GM12878 (cell line): ENCODE results near the gene MYADM. TPM values are rescaled to one million over a fixed set of nuclear protein-coding genes. Genes with fewer than 3 reads are reported as not detected.

Source experiments
- ATAC-seq: fragments of 200-7000 bp; cut with Tn5 transposase; 3 replicates; pipeline ENCODE4 v1.9.1; 2020; ENCODE audit warnings: mild to moderate bottlenecking, moderate library complexity
- BruUV-seq: library from RNA; stranded (reverse); fragments of 400-500 nt; replicated peaks from 2 replicates; lab custom pipeline; 2021; lab: Mats Ljungman, UMichigan
- CTCF ChIA-PET: fragments of 300-600 bp; sonication (Branson Sonifier 250); formaldehyde crosslinking; extraction: SDS; loops from one replicate; lab custom pipeline; 2021; ENCODE audit warnings: inconsistent platforms; lab: Yijun Ruan, JAX
- POLR2A ChIA-PET: fragments of 350-600 bp; formaldehyde crosslinking; extraction: SDS; loops from one replicate; lab custom pipeline; 2021; ENCODE audit warnings: inconsistent platforms; lab: Charles Lee
- RAD21 ChIA-PET: fragments of 300-600 bp; sonication (Branson Sonifier 250); formaldehyde crosslinking; loops from one replicate; lab custom pipeline; 2023; ENCODE audit warnings: antibody characterized with exemption; ENCODE audit not compliant: unreplicated experiment; lab: Charles Lee
- SMC1A ChIA-PET: fragments of 300-600 bp; sonication (Branson Sonifier 250); formaldehyde crosslinking; loops from one replicate; lab custom pipeline; 2023; ENCODE audit not compliant: unreplicated experiment, uncharacterized antibody; lab: Charles Lee
- DNase-seq: peaks from one replicate; pipeline ENCODE4 v3.0.0-alpha.2; 2011; ENCODE audit warnings: low read depth, low spot score
- FAIRE-seq: peaks from 3 replicates; lab custom pipeline; 2011; peaks lifted over from hg19 to GRCh38; lab: Jason Lieb, UNC
- H2AFZ ChIP-seq: 2 replicates; pipeline ENCODE4 v1.6.0; 2011; ENCODE audit warnings: low read depth, low read length, control low read depth; ENCODE audit not compliant: control insufficient read depth
- H3K27ac ChIP-seq: 2 replicates; pipeline ENCODE4 v1.5.1; 2011; ENCODE audit warnings: control low read depth; ENCODE audit not compliant: control insufficient read depth, insufficient read depth
- H3K27me3 ChIP-seq, 2 experiments: replicated peaks in 1 of 2; 2 replicates each; pipeline versions ENCODE4 v1.6.0 to v1.6.1; 2011; ENCODE audit warnings: low read length in 1 of 2; ENCODE audit not compliant: control insufficient read depth in 2 of 2, insufficient read depth in 2 of 2
- H3K36me3 ChIP-seq, 2 experiments: 2 replicates each; pipeline ENCODE4 v1.5.1; 2011; ENCODE audit warnings: low read length in 1 of 2; ENCODE audit not compliant: control insufficient read depth in 2 of 2, insufficient read depth in 2 of 2
- H3K4me1 ChIP-seq: 2 replicates; pipeline ENCODE4 v1.6.1; 2011; ENCODE audit warnings: mild to moderate bottlenecking, low read length, moderate library complexity, mixed read lengths; ENCODE audit not compliant: control insufficient read depth, insufficient read depth
- H3K4me2 ChIP-seq: 2 replicates; pipeline ENCODE4 v1.6.0; 2011; ENCODE audit warnings: control low read depth; ENCODE audit not compliant: control insufficient read depth, insufficient read depth
- H3K4me3 ChIP-seq: fragments of 200-600 bp; sonication (generic); 2 replicates; pipeline ENCODE4 v1.5.1; 2016
- H3K79me2 ChIP-seq: 2 replicates; pipeline ENCODE4 v1.6.0; 2011; ENCODE audit warnings: low read length; ENCODE audit not compliant: control insufficient read depth, insufficient read depth
- H3K9ac ChIP-seq: 2 replicates; pipeline ENCODE4 v1.8.0; 2011; ENCODE audit warnings: low read length, control low read depth, mixed read lengths; ENCODE audit not compliant: control insufficient read depth, insufficient read depth
- H3K9me3 ChIP-seq: replicated peaks from 3 replicates; pipeline ENCODE4 v1.5.1; 2011; ENCODE audit warnings: mild to moderate bottlenecking, low read length; ENCODE audit not compliant: control insufficient read depth, insufficient read depth
- H4K20me1 ChIP-seq: 2 replicates; pipeline ENCODE4 v1.6.0; 2011; ENCODE audit not compliant: control insufficient read depth, insufficient read depth
- BHLHE40 ChIP-seq, 2 experiments: fragments of 450-650 bp in 1 of 2; IDR thresholded peaks; 2 replicates each; pipeline ENCODE4 v1.6.1; 2011 to 2017; ENCODE audit warnings: low read depth in 2 of 2, borderline replicate concordance in 1 of 2, improper control_type of control experiment in 1 of 2, low read length in 1 of 2, mild to moderate bottlenecking in 1 of 2
- BMI1 ChIP-seq: fragments of 450-650 bp; IDR thresholded peaks from 2 replicates; pipeline ENCODE4 v1.6.1; 2016; ENCODE audit warnings: mild to moderate bottlenecking, moderate library complexity, borderline replicate concordance
- CBX5 ChIP-seq: sonication (generic); IDR thresholded peaks from 2 replicates; pipeline ENCODE4 v1.6.1; 2016; ENCODE audit warnings: low read depth, moderate library complexity, mild to moderate bottlenecking, inconsistent platforms
- CEBPB ChIP-seq, 2 experiments: fragments of 150-350 bp in 1 of 2; IDR thresholded peaks; 2 replicates each; pipeline ENCODE4 v1.6.1; 2012 to 2014; ENCODE audit warnings: low read depth in 2 of 2, low read length in 2 of 2, borderline replicate concordance in 1 of 2, inconsistent platforms in 1 of 2
- EED ChIP-seq: sonication (generic); IDR thresholded peaks from 2 replicates; pipeline ENCODE4 v1.6.1; 2016; ENCODE audit warnings: antibody characterized with exemption, low read depth
- EP300 ChIP-seq, 2 experiments: fragments of 150-350 bp in 1 of 2; IDR thresholded peaks; 2 replicates each; pipeline ENCODE4 v1.6.1; 2011 to 2012; ENCODE audit warnings: low read depth in 2 of 2, low read length in 2 of 2, borderline replicate concordance in 1 of 2, improper control_type of control experiment in 1 of 2, inconsistent platforms in 1 of 2; ENCODE audit not compliant: control insufficient read depth in 1 of 2
- EZH2 ChIP-seq: IDR thresholded peaks from 2 replicates; pipeline ENCODE4 v1.6.1; 2012; ENCODE audit warnings: low read depth, mild to moderate bottlenecking, control low read depth, inconsistent platforms, low read length, borderline replicate concordance; ENCODE audit not compliant: control insufficient read depth
- HDGF ChIP-seq: fragments of 450-650 bp; IDR thresholded peaks from 2 replicates; pipeline ENCODE4 v1.6.1; 2016; ENCODE audit warnings: antibody characterized with exemption
- HSF1 ChIP-seq: fragments of 150-350 bp; IDR thresholded peaks from 2 replicates; pipeline ENCODE4 v1.6.1; 2014; ENCODE audit warnings: mild to moderate bottlenecking, low read depth, low read length
- MTA2 ChIP-seq: fragments of 450-650 bp; IDR thresholded peaks from 2 replicates; pipeline ENCODE4 v1.6.1; 2016; ENCODE audit warnings: low read depth, mild to moderate bottlenecking, moderate library complexity
- NR2F1 ChIP-seq: fragments of 450-650 bp; conservative IDR thresholded peaks from 2 replicates; pipeline ENCODE4 v1.6.1; 2017; ENCODE audit warnings: mild to moderate bottlenecking
- PAX8 ChIP-seq: fragments of 450-650 bp; IDR thresholded peaks from 2 replicates; pipeline ENCODE4 v1.6.1; 2017; ENCODE audit warnings: mild to moderate bottlenecking, moderate library complexity
- SIN3A ChIP-seq: IDR thresholded peaks from 2 replicates; pipeline ENCODE4 v1.6.1; 2012; ENCODE audit warnings: low read depth, low read length, improper control_type of control experiment
- SMC3 ChIP-seq: IDR thresholded peaks from 2 replicates; pipeline ENCODE4 v1.6.1; 2011; ENCODE audit warnings: low read length, improper control_type of control experiment, borderline replicate concordance
- ZNF592 ChIP-seq: fragments of 450-650 bp; IDR thresholded peaks from 2 replicates; pipeline ENCODE4 v1.6.1; 2017; ENCODE audit warnings: mild to moderate bottlenecking, moderate library complexity
- ZNF687 ChIP-seq: fragments of 450-650 bp; IDR thresholded peaks from 2 replicates; pipeline ENCODE4 v1.6.1; 2017; ENCODE audit warnings: mild to moderate bottlenecking, moderate library complexity
- WGBS: methylation state at CpG from one replicate; pipeline ENCODE4 v1.1.6; 2016; ENCODE audit warnings: low lambda C conversion rate; ENCODE audit not compliant: insufficient replicate concordance, insufficient coverage; ENCODE audit errors: missing lambda C conversion rate; 5-methylcytosine and 5-hydroxymethylcytosine counted together
- in situ Hi-C: fragments of 300-500 bp; cut with MboI; formaldehyde crosslinking; loops from 9 replicates; pipeline ENCODE4 v1.14.3; 2018; ENCODE audit warnings: mixed read lengths
- intact Hi-C: fragments of 100-400 bp; cut with micrococcal nuclease; formaldehyde crosslinking; loops from one replicate; pipeline ENCODE4 v1.14.2; 2022; ENCODE audit not compliant: unreplicated experiment
- polyA plus RNA-seq, 11 experiments: library from polyadenylated mRNA; depleted of rRNA in 4 of 11; unstranded in 6 of 11; stranded (reverse) in 5 of 11; fragments of >200 nt; fragmentation: Nextera tagmentation in 4 of 11; fragmentation: Illumina TruSeq in 1 of 11; extraction: Ambion mirVana in 4 of 11; extraction: Trizol in 1 of 11; gene quantifications; 1 replicate in 1 of 11; 2 replicates in 10 of 11; pipeline versions ENCODE4 v1.2.1 to v1.2.3, GENCODE V29; 2011 to 2016; ENCODE audit warnings: inconsistent platforms in 2 of 11, missing spikeins in 2 of 11, low read depth in 1 of 11
- total RNA-seq, 4 experiments: library from RNA; depleted of rRNA in 3 of 4; stranded (reverse); fragments of >200 nt in 3 of 4; fragmentation: Illumina TruSeq in 1 of 4; extraction: Trizol in 1 of 4; gene quantifications; 2 replicates each; pipeline versions ENCODE4 v1.2.1 to v1.2.3, GENCODE V29; 2013 to 2021

Gene MYADM
- total and polyA plus RNA-seq, 10 of the 15 experiments (the other 5 are each of a cell fraction or from before 2014, with no cell fraction given): 0.04 to 0.46 (median 0.10) TPM

GRCh38 chr19:53896682-53897081 lies 29.0 kb downstream of the MYADM start:
- FAIRE-seq (no peak), ATAC-seq (no peak), DNase-seq (no peak)
- H4K20me1 ChIP-seq: no peaks in the 10 kb centered on the region
- no peaks in the 10 kb centered on the region for H3K4me1 ChIP-seq
- no peaks in the 10 kb centered on the region for H3K27me3 ChIP-seq
- H2AFZ ChIP-seq: no peak overlapping the region
- no peak overlapping the region for H3K4me2 ChIP-seq
- H3K9me3 ChIP-seq: no peaks in the 10 kb centered on the region; the same call in 2 of the 3 replicates
- ChIA-PET POLR2A (no interaction called here), SMC1A (no interaction called here), CTCF (no interaction called here), RAD21 (no interaction called here)
- WGBS: 22% methylated on average over 4 of the region's 4 CpGs
- no peaks in the 10 kb centered on the region for H3K79me2 ChIP-seq
- BruUV-seq: no TSS peak
- no peak overlapping the region for H3K9ac ChIP-seq
- H3K27ac ChIP-seq: no peak overlapping the region
- H3K36me3 ChIP-seq: no peaks in the 10 kb centered on the region
- no peak overlapping the region for H3K4me3 ChIP-seq
- intact Hi-C loops: no loop called here
- in situ Hi-C loops: no loop called here
- no peak for TF ChIP-seq CBX5
- TF ChIP-seq ZNF687: no peak
- no peak for TF ChIP-seq MTA2
- TF ChIP-seq PAX8: no peak
- no peak for TF ChIP-seq HDGF
- no peak for TF ChIP-seq EZH2
- TF ChIP-seq HSF1: no peak
- TF ChIP-seq SIN3A: no peak
- no peak for TF ChIP-seq EP300 (IDR thresholded peaks at IDR 0.05; ENCODE audit: borderline replicate concordance in 1 of 2, control insufficient read depth in 1 of 2, low read depth in 2 of 2, low read length in 2 of 2)
- no peak for TF ChIP-seq EED
- TF ChIP-seq CEBPB (IDR thresholded peaks at IDR 0.05; ENCODE audit: borderline replicate concordance in 1 of 2, low read depth in 2 of 2, low read length in 2 of 2): no peak
- TF ChIP-seq ZNF592: no peak
- TF ChIP-seq BHLHE40 (IDR thresholded peaks at IDR 0.05; ENCODE audit: borderline replicate concordance in 1 of 2, low read depth in 2 of 2, low read length in 1 of 2): no peak
- no peak for TF ChIP-seq NR2F1
- TF ChIP-seq BMI1: no peak
- no peak for TF ChIP-seq SMC3
